Measurements from ENCODE around the gene ABL1. TPM values are rescaled to one million over a fixed set of nuclear protein-coding genes. Genes with fewer than 3 reads are reported as not detected.
A peak's percentile ranks its signal among the peaks of the same experiment; 100 is the strongest.

ABL1 gene
- total and polyA plus RNA-seq, 2 of the 13 experiments (the other 11 are each of a cell fraction or from before 2014, with no cell fraction given) = 10.8 to 20.4 TPM

GRCh38 chr9:130834371-130835336 is at the start of gene ABL1 (continued):
- TF ChIP-seq ZNF318 (CRISPR knock-in tag; IDR thresholded peaks at IDR 0.05) (peak; percentile 54; the same call in 1 of the 2 replicates), ZBTB33 (CRISPR knock-in tag; IDR thresholded peaks at IDR 0.05) (peak; percentile 25; the same call in 1 of the 2 replicates), SRSF9 (IDR thresholded peaks at IDR 0.05; ENCODE audit: borderline replicate concordance, insufficient read depth, low read depth, low read length, poor library complexity, severe bottlenecking) (no peak), ISL2 (CRISPR knock-in tag; IDR thresholded peaks at IDR 0.05) (peak; percentile 53; the same call in 1 of the 2 replicates), SAP130 (CRISPR knock-in tag; IDR thresholded peaks at IDR 0.05; ENCODE audit: low read depth) (peak; percentile 74), DZIP1 (CRISPR knock-in tag; IDR thresholded peaks at IDR 0.05) (0 out of 2 replicates have a peak, but pooled peaks have one; percentile 32), AFF4 (CRISPR knock-in tag; IDR thresholded peaks at IDR 0.05) (no peak), ZNF547 (CRISPR knock-in tag; IDR thresholded peaks at IDR 0.05) (peak; percentile 57; the same call in 1 of the 2 replicates), ZNF354B (CRISPR knock-in tag; IDR thresholded peaks at IDR 0.05) (no peak)

Data from HepG2 (cell line).